Spinal cord (tissue), 10 donors: Measurements from ENCODE around the gene FAM131B. TPM values are rescaled to one million over a fixed set of nuclear protein-coding genes. Genes with fewer than 3 reads are reported as not detected.
A peak's percentile ranks its signal among the peaks of the same experiment; 100 is the strongest.

Experiments used
- DNase-seq, 6 donors: peaks; one replicate each; pipeline versions ENCODE4 v3.0.0 to v3.0.0-alpha.2; 2013 to 2015; ENCODE audit warnings: low spot score in 6 of 6, low read depth in 4 of 6
- H3K27ac ChIP-seq: one replicate; pipeline ENCODE4 v1.5.1; 2013; ENCODE audit warnings: low read depth, low read length, control low read depth
- H3K27me3 ChIP-seq: one replicate; pipeline ENCODE4 v1.6.1; 2013; ENCODE audit warnings: low read length; ENCODE audit not compliant: control insufficient read depth, insufficient read depth
- H3K36me3 ChIP-seq: one replicate; pipeline ENCODE4 v1.6.1; 2013; ENCODE audit warnings: low read length; ENCODE audit not compliant: control insufficient read depth, insufficient read depth
- H3K4me1 ChIP-seq: one replicate; pipeline ENCODE4 v1.6.1; 2013; ENCODE audit warnings: low read length; ENCODE audit not compliant: control insufficient read depth, insufficient read depth
- H3K4me3 ChIP-seq: one replicate; pipeline ENCODE4 v1.5.1; 2013; ENCODE audit warnings: low read depth, low read length, control low read depth
- H3K9me3 ChIP-seq: one replicate; pipeline ENCODE4 v1.6.1; 2013; ENCODE audit warnings: low read length; ENCODE audit not compliant: control insufficient read depth, insufficient read depth
- WGBS: methylation state at CpG from one replicate; pipeline ENCODE4 v1.1.5; 2013; ENCODE audit warnings: missing lambda C conversion rate; ENCODE audit not compliant: insufficient coverage; 5-methylcytosine and 5-hydroxymethylcytosine counted together
- polyA plus RNA-seq, 2 donors: library from polyadenylated mRNA; unstranded; fragments of 120-200 nt; gene quantifications; one replicate each; pipeline ENCODE4 v1.2.1, GENCODE V29; 2013; ENCODE audit not compliant: insufficient read length in 2 of 2
- total RNA-seq, 2 donors: library from RNA; depleted of rRNA in 1 of 2; stranded (reverse); fragments of 120-200 nt in 1 of 2; fragments of >200 nt in 1 of 2; gene quantifications; one replicate each; pipeline versions ENCODE4 v1.2.3 to v1.2.4, GENCODE V29; 2013 to 2014
- donor health status: healthy.

FAM131B gene
- total and polyA plus RNA-seq, 4 donors = 26.7 to 112 (median 80.5) TPM

DNA sequence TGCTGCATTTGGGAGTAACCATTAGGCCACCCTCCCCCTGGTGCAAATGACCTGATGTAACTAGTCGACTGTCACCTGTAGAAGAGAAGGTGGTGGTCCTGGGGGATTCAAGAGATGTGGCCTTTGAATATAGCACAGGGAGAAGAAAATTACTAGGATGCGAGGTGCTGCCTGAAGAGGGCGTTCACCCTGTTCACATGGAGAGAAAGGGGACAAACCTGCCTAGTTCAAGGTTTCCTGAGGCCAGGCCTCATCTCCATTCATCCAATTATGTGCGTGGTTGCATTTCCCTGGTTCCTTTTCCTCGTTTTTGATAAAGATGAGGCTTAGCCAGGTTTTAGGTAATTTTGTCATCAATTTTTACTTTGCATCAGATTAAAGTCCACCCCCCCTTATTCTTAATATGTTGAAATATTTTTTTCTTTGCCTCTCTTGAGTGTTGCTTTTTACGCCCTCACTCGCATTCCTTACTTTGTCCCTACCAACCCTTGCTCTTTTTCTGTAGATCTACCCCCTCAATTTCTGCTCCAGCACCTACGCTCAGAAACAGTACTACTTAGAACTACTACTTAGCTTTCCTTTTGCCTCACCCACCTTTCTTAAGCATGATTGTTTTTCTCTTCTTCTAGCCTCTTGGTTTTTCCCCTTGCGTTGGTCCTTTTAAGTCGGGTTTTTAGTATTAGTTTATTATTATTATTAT lies 32.9 kb downstream of the FAM131B start:
- Histone ChIP-seq H3K27ac (no peak overlapping the region), H3K27me3 (no peaks in the 10 kb centered on the region), H3K4me3 (no peak overlapping the region), H3K9me3 (no peaks in the 10 kb centered on the region), H3K4me1 (no peaks in the 10 kb centered on the region), H3K36me3 (no peaks in the 10 kb centered on the region)
- no peak for DNase-seq
- 84% methylated on average over 6 of the region's 10 CpGs for WGBS

DNA sequence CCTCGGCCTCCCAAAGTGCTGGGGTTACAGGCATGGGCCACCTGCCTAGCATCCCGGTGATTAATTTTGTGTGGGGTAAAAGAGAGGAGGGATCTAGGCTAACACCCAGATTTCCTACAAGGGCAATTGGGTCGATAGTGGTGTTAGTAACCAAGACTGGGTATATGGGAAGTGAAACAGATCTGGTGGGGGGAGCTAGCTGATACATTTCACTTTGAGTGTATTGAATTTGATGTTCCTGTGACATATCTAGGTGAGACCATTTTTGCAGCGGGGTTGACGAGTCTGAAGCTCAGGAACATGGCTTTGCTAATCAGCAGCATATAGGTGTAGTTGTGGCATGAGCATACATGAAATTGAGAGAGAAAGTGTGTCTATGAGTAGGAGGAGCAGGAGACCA lies 34.6 kb downstream of the FAM131B start:
- H3K4me3 ChIP-seq = no peak overlapping the region

DNA sequence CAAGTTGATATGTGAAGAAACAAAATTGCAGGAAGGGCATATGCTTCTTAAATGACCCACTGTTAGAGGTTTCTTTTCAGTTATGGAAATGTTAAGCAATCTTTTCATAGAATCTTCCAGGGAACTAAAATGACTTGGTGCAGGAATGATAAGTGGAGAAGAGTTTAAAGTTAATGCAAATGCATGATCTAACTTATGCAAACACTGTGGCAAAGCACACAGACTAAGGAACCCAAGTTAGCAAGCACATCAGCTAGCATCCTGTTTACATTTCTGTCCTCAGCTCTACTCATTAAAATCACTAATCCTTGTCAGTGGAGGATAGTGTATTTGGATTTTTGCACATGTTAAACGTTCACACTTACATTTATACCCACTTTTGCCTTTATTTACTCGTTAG lies 37.3 kb downstream of the FAM131B start:
- Histone ChIP-seq H3K36me3 (no peaks in the 10 kb centered on the region), H3K27me3 (no peaks in the 10 kb centered on the region), H3K27ac (no peak overlapping the region), H3K4me3 (no peak overlapping the region), H3K9me3 (no peaks in the 10 kb centered on the region), H3K4me1 (peaks cover 7% of the 10 kb centered on the region)
- WGBS = no CpG with 5 or more reads among the region's 2 CpGs
- peak in 1 of 6 donors; percentile 48 for DNase-seq

More for the DNA sequence above, 34.6 kb downstream of the FAM131B start:
- WGBS = 99% methylated on average over 4 of the region's 5 CpGs
- H3K27me3 ChIP-seq = no peaks in the 10 kb centered on the region
- no peak overlapping the region for H3K27ac ChIP-seq
- no peaks in the 10 kb centered on the region for H3K36me3 ChIP-seq
- peaks cover 7% of the 10 kb centered on the region for H3K4me1 ChIP-seq
- DNase-seq = no peak
- H3K9me3 ChIP-seq = no peaks in the 10 kb centered on the region

DNA sequence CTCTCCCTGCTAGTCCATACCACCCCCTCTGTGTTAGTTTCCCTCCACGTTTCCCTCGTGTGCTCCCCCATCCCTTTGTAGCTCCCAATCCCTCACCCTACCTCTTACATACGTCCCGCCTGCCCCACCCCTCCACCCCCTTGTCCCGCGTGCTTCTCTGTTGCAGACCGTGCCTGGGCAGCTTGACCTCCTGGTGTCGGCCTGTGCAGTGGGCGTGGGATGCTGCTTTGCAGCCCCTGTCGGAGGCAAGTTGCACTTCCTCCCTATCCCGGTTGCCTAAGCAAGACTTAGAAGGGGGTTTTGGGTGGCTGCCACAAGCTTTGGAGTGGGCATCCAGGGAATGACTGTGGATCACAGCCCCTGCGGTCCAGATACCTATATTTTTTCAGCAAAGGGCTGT lies 38.9 kb downstream of the FAM131B start:
- Histone ChIP-seq H3K4me1 (peaks cover 7% of the 10 kb centered on the region), H3K36me3 (no peaks in the 10 kb centered on the region), H3K9me3 (no peaks in the 10 kb centered on the region), H3K4me3 (no peak overlapping the region), H3K27me3 (no peaks in the 10 kb centered on the region), H3K27ac (peak overlapping the region; percentile 10)
- no peak for DNase-seq
- WGBS = 43% methylated on average over 9 of the region's 12 CpGs

DNA sequence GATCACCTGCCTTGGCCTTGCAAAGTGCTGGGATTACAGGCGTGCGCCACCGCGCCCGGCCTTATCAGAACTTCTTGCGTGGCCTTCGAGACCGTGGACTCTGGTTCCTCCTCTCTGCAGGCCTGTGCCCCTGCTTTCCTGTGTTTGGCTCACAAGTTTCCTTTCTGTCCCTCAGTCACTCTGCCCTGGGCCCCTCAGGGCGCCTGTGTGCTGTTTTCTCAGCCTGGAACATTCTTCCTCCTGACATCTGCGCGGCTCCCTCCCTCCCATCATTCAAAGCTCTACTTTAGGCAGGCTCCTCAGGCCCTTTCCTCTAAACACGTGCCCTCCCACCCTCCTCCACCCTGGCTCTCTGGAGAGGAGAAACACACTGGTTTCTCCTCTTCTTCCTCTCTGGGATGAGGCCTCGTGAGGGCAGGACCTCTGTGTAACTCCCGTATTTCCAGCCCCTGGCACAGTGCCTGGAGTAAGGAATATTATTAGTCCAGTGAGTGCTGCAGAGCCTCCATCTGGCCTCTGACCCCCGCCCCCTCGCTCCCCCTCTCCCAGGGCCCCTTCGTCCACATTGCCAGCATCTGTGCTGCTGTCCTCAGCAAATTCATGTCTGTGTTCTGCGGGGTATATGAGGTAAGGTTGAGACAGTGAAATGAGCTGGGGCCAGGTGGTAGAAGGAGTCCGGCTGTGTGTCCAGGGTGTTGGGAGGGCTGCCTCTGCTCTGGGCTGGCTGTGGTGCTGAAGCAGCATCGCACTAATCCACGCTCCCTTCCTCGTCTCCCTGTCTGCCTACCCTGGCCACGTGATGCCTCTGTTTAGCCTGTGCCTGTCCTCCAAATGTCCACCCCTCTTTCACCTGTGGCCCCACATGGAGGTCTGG lies 39.5 kb downstream of the FAM131B start:
- Histone ChIP-seq H3K4me3 (no peak overlapping the region), H3K9me3 (no peaks in the 10 kb centered on the region), H3K27ac (peak overlapping the region; percentile 29), H3K36me3 (no peaks in the 10 kb centered on the region), H3K27me3 (no peaks in the 10 kb centered on the region), H3K4me1 (peaks cover 7% of the 10 kb centered on the region)
- 78% methylated on average over 18 of the region's 23 CpGs for WGBS
- peak in 1 of 6 donors; percentile 39 for DNase-seq

DNA sequence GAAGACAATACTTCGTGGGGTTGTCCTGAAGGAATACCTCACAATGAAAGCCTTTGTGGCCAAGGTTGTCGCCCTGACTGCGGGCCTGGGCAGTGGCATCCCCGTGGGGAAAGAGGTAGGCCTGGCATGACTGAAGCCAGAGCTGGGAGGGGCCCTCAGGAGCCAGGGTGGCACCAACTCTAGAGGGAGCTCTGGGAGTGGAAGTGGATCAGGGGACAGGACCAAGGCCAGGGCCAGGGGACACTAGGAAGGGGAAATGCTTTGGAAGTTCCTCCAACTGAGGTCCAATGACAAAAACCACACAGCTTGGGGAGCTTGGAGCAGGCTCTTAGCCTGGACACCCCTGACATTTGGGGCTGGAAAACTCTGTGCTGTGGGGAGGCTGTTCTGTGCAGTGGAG lies 40.8 kb downstream of the FAM131B start:
- no peak for DNase-seq
- no peak overlapping the region for H3K27ac ChIP-seq
- H3K36me3 ChIP-seq = no peaks in the 10 kb centered on the region
- WGBS = 98% methylated on average over 4 of the region's 4 CpGs
- H3K27me3 ChIP-seq = no peaks in the 10 kb centered on the region
- H3K4me1 ChIP-seq = peaks cover 7% of the 10 kb centered on the region
- no peaks in the 10 kb centered on the region for H3K9me3 ChIP-seq
- no peak overlapping the region for H3K4me3 ChIP-seq

DNA sequence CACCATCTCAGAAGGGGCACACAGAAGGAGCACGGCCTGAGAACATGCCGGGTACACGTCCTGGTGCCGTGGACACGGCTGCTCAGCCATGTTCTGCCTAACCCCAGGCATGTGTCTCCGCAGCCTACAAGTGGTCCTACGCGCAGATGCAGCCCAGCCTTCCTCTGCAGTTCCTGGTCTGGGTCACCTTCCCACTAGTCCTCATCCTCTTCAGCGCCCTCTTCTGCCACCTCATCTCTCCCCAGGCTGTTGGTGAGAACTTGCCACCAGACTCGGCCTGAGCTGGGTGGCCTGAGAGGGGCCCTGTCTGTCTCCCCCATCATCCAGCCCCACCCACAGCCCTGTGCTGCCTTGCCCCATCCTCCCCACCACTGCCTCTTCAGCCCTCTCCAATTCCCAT lies 41.3 kb downstream of the FAM131B start:
- Histone ChIP-seq H3K27ac (no peak overlapping the region), H3K4me3 (no peak overlapping the region), H3K27me3 (no peaks in the 10 kb centered on the region), H3K4me1 (peaks cover 7% of the 10 kb centered on the region), H3K9me3 (no peaks in the 10 kb centered on the region), H3K36me3 (no peaks in the 10 kb centered on the region)
- 95% methylated on average over 10 of the region's 10 CpGs for WGBS
- DNase-seq = no peak

DNA sequence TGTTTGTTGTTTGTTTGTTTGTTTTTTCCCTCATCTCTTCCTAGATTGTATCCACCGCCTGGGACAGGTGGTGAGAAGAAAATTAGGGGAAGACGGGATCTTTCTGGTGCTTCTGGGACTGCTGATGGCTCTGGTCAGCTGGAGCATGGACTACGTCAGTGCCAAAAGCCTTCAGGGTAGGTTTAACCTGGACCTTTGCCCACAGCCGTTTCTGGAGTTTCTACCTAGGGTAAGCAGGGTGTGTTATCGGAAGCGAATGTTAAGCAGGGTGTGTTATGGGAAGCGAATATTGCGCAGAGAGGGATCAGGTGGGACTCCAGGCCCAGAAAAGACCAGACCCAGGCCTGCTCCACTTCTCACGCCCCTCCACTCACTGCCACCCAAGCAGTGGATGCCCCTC lies 41.9 kb downstream of the FAM131B start:
- Histone ChIP-seq H3K4me3 (no peak overlapping the region), H3K27me3 (no peaks in the 10 kb centered on the region), H3K27ac (no peak overlapping the region), H3K9me3 (no peaks in the 10 kb centered on the region), H3K4me1 (peaks cover 7% of the 10 kb centered on the region), H3K36me3 (no peaks in the 10 kb centered on the region)
- 86% methylated on average over 4 of the region's 9 CpGs for WGBS
- DNase-seq = no peak

DNA sequence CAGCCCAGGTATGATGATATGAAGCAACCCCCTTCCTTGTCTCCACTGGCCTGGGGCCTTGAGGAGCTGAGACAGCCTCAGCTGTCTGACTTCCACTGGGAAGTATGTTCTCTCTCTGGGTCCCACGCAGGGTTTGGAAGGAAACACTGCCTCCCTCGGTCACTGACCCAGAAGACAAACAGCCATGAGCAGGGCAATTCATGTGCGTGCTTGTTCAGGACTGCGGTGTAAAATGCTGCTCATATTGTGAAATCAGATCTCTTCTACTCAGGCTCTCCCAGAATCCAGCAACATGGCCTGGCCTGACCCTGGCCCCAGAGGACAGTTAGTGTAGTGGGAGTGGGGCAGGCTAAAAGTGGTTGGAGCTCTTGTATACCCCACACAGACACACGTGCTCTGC lies 43.9 kb downstream of the FAM131B start:
- no peak overlapping the region for H3K4me3 ChIP-seq
- 61% methylated on average over 3 of the region's 5 CpGs for WGBS
- no peaks in the 10 kb centered on the region for H3K27me3 ChIP-seq
- no peaks in the 10 kb centered on the region for H3K36me3 ChIP-seq
- peak in 1 of 6 donors; percentile 24 for DNase-seq
- H3K9me3 ChIP-seq = no peaks in the 10 kb centered on the region
- peaks cover 6% of the 10 kb centered on the region for H3K4me1 ChIP-seq
- peak overlapping the region; percentile 33 for H3K27ac ChIP-seq
